Peyer's patch (tissue), 4 donors: ENCODE data around the gene AKT3. TPM values are rescaled to one million over a fixed set of nuclear protein-coding genes. Genes with fewer than 3 reads are reported as not detected.

Experiments
- DNase-seq, 3 donors: peaks; one replicate each; pipeline ENCODE4 v3.0.0-alpha.2; 2017 to 2019
- H3K27ac ChIP-seq, 4 donors: fragments of 200-600 bp; sonication (generic); one replicate each; pipeline ENCODE4 v1.5.1; 2016 to 2019
- H3K27me3 ChIP-seq, 2 donors: fragments of 200-600 bp; sonication (generic); one replicate each; pipeline ENCODE4 v1.5.1; 2019
- H3K36me3 ChIP-seq, 3 donors: fragments of 200-600 bp; sonication (generic); one replicate each; pipeline ENCODE4 v1.5.1; 2016 to 2019
- H3K4me1 ChIP-seq, 4 donors: fragments of 200-600 bp; sonication (generic); one replicate each; pipeline ENCODE4 v1.5.1; 2016 to 2019
- H3K4me3 ChIP-seq, 4 donors: fragments of 200-600 bp; sonication (generic); 1 replicate in 3 of 4; 2 replicates in 1 of 4; pipeline ENCODE4 v1.5.1; 2016 to 2019; ENCODE audit warnings: mild to moderate bottlenecking in 1 of 4
- H3K9me3 ChIP-seq, 4 donors: fragments of 200-600 bp; sonication (generic); one replicate each; pipeline ENCODE4 v1.5.1; 2016 to 2019; ENCODE audit warnings: mild to moderate bottlenecking in 1 of 4
- CTCF ChIP-seq, 6 experiments: fragments of 450-650 bp in 4 of 6; fragments of 200-600 bp in 2 of 6; sonication (generic) in 1 of 6; IDR thresholded peaks; one replicate each; pipeline ENCODE4 v1.5.1; 2017 to 2019; ENCODE audit warnings: antibody characterized with exemption in 6 of 6, mild to moderate bottlenecking in 3 of 6, moderate library complexity in 1 of 6
- POLR2A ChIP-seq, 2 donors: fragments of 450-650 bp; IDR thresholded peaks; one replicate each; pipeline ENCODE4 v1.5.1; 2017; ENCODE audit warnings: antibody characterized with exemption in 2 of 2, mild to moderate bottlenecking in 2 of 2, moderate library complexity in 2 of 2
- total RNA-seq, 4 donors: library from RNA; depleted of rRNA; stranded (reverse); fragments of >200 nt; gene quantifications; one replicate each; pipeline ENCODE4 v1.1.0, GENCODE V29; 2016

AKT3 gene
- total RNA-seq, 4 donors from 2014 or later: 4.4 to 71.8 (median 15.2) TPM

DNA sequence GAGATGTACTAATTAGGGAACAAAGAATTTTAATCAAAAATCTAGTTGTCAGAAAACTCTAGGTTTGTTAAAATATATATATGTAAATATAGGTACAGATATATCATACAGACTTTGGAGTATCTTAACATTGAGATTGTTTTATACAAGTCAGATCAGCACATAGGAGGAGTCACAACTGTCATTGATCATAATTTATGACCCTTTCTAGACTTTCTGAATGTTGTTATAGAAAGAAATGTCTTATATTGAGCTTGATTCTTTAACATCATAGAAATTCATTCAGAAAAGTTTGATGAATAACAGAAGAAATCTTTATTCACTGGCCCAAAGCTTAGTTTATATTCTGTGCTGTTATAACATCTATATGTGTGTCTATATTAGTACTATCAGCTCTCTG lies 408.4 kb downstream of the AKT3 start:
- H3K4me3 ChIP-seq: no peak overlapping the region
- no peak for DNase-seq
- H3K27me3 ChIP-seq: no peaks in the 10 kb centered on the region
- H3K27ac ChIP-seq: no peak overlapping the region
- no peak for TF ChIP-seq POLR2A (IDR thresholded peaks at IDR 0.05)
- no peak for TF ChIP-seq CTCF (IDR thresholded peaks at IDR 0.05)
- H3K36me3 ChIP-seq: no peaks in the 10 kb centered on the region
- H3K4me1 ChIP-seq: no peaks in the 10 kb centered on the region
- H3K9me3 ChIP-seq: no peaks in the 10 kb centered on the region

GRCh38 chr1:243440406-243440805 lies 409.6 kb downstream of the AKT3 start:
- Histone ChIP-seq H3K4me3 (no peak overlapping the region), H3K9me3 (no peaks in the 10 kb centered on the region), H3K27me3 (no peaks in the 10 kb centered on the region), H3K36me3 (no peaks in the 10 kb centered on the region), H3K4me1 (no peaks in the 10 kb centered on the region), H3K27ac (no peak overlapping the region)
- no peak for TF ChIP-seq POLR2A (IDR thresholded peaks at IDR 0.05)
- TF ChIP-seq CTCF (IDR thresholded peaks at IDR 0.05): no peak
- no peak for DNase-seq

DNA sequence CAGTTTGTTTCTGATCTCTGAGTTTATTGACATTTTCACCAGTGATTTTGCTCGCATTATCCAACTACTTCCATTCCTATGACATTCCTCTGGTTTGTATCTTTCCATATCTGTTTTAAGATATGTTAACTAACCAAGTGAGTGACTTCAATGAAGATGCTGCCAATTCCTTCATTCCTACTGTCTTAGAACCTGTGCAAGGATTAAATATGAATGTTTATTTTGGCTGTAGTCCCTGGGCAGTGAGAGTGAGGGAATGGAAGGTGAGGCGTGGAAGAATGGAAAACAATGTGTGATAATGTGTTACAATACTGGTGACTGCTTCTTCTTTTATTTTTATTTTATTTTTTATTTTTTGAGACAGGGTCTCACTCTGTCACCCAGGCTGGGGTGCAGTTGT lies 411.2 kb downstream of the AKT3 start:
- no peaks in the 10 kb centered on the region for H3K36me3 ChIP-seq
- no peak overlapping the region for H3K4me3 ChIP-seq
- DNase-seq: no peak
- no peak overlapping the region for H3K27ac ChIP-seq
- TF ChIP-seq POLR2A (IDR thresholded peaks at IDR 0.05): no peak
- TF ChIP-seq CTCF (IDR thresholded peaks at IDR 0.05): no peak
- no peaks in the 10 kb centered on the region for H3K9me3 ChIP-seq
- no peaks in the 10 kb centered on the region for H3K27me3 ChIP-seq
- no peaks in the 10 kb centered on the region for H3K4me1 ChIP-seq

Other genes with a start within 250 kb of the AKT3 start
- gene ZBTB18, start 201.0 kb upstream of the AKT3 start, total RNA-seq: 10 to 100 TPM; 17.3 to 31.4 (median 22.5) TPM